SU-DHL-6 (cell line): Measurements from ENCODE around the gene SLC2A4RG.

Source experiments
- EZH2phosphoT487 ChIP-seq: fragments of 200-600 bp; sonication (generic), shearing (Covaris generic); conservative IDR thresholded peaks from 2 replicates; pipeline ENCODE4 v1.6.1; 2018; ENCODE audit warnings: mild to moderate bottlenecking, antibody characterized with exemption, low read length, moderate library complexity, mixed read lengths
- TF ChIP-seq, protein P1 (sequence below): fragments of 200-600 bp; sonication (generic); IDR thresholded peaks from one replicate; pipeline ENCODE4 v1.5.1; 2017; ENCODE audit warnings: antibody characterized with exemption, mild to moderate bottlenecking, low read length, moderate library complexity; ENCODE audit not compliant: insufficient read depth, poor library complexity, severe bottlenecking

DNA sequence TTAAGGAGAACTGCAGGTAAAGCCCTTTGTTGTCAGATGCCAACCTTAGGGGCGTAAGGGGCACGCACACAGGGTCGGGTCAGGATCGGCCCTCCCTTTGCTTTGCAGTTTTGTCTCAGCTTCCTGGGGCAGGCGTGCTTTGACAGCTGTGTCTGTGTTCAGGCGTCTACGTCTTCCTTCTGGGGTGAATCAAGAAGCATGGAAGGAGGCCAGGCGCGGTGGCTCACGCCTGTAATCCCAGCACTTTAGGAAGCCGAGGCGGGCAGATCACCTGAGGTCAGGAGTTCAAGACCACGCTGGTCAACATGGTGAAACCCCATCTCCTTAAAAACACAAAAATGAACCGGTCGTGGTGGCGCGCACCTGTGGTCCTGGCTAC is 30.4 kb upstream of the SLC2A4RG start:
- TF ChIP-seq, protein P1, sequence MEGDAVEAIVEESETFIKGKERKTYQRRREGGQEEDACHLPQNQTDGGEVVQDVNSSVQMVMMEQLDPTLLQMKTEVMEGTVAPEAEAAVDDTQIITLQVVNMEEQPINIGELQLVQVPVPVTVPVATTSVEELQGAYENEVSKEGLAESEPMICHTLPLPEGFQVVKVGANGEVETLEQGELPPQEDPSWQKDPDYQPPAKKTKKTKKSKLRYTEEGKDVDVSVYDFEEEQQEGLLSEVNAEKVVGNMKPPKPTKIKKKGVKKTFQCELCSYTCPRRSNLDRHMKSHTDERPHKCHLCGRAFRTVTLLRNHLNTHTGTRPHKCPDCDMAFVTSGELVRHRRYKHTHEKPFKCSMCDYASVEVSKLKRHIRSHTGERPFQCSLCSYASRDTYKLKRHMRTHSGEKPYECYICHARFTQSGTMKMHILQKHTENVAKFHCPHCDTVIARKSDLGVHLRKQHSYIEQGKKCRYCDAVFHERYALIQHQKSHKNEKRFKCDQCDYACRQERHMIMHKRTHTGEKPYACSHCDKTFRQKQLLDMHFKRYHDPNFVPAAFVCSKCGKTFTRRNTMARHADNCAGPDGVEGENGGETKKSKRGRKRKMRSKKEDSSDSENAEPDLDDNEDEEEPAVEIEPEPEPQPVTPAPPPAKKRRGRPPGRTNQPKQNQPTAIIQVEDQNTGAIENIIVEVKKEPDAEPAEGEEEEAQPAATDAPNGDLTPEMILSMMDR, result no peak
- no peak for TF ChIP-seq EZH2phosphoT487
